Retinal pigment epithelial cell (primary cell): Measurements from ENCODE around the gene C22orf42.

Experiments used
- DNase-seq: peaks from one replicate; pipeline ENCODE4 v3.0.0-alpha.2; 2010; ENCODE audit warnings: low read depth
- H3K4me3 ChIP-seq: 2 replicates; pipeline ENCODE4 v1.5.1; 2011; ENCODE audit warnings: mild to moderate bottlenecking, low read length, control low read depth, moderate library complexity
- CTCF ChIP-seq: conservative IDR thresholded peaks from 2 replicates; pipeline ENCODE4 v1.5.1; 2011; ENCODE audit warnings: low read depth, low read length, control low read depth, inconsistent platforms

Gene C22orf42

GRCh38 chr22:32106930-32107329, 52.2 kb downstream of the C22orf42 start:
- H3K4me3 ChIP-seq = no peak overlapping the region
- TF ChIP-seq CTCF = no peak
- no peak for DNase-seq

- no peak for TF ChIP-seq CTCF
- no peak for DNase-seq
- no peak overlapping the region for H3K4me3 ChIP-seq
These were observed 55.3 kb downstream of the C22orf42 start for GRCh38 chr22:32103658-32104315.

GRCh38 chr22:32100711-32101110, 58.4 kb downstream of the C22orf42 start:
- no peak overlapping the region for H3K4me3 ChIP-seq
- TF ChIP-seq CTCF = no peak
- no peak for DNase-seq
